ENCODE measurements around the gene ZNF557.

Gene ZNF557

GRCh38 chr19:7130043-7130442 lies 60.5 kb downstream of the ZNF557 start:
- DNase-seq: no peak

DNA sequence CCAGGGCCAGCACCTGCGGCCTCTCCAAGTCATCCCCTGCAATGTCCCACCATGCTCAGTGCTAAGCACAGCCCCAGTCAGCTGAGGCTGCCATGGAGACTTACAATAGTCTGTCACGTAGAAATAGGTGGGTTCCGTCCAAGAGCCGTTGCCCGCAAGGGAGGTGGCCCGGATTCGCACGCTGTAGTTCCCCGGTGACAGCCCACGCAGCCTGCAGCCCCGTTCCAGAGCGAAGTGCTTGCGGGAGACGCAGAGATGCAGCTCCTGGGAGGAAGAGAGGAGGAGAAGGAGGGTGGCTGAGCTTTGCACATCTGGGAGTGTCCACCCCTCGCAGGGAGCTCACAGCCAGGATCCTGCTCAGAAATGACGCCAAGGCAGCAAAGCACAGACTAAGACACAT lies 62.6 kb downstream of the ZNF557 start:
- no peak for DNase-seq

DNA sequence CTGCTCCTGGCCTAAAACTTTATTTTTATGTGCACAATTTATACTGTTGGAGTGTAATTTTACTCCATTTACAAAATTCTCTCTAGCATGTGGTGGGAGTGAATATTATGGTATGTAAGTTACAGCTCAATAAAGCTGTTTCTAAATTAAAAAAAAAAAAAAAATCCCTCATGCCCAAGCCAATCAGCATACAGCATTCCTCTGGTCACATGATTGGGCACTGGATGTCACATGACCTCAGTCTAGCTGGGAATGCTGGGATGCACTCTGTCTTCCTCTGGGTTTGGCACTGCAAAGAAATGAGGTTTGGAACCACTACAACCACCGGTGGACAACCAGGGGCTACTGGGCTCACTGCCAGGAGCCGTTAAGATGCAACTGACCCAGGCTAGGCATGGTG lies 67.6 kb downstream of the ZNF557 start:
- no peak for DNase-seq
